H7 (cell line): ENCODE data around the gene OS9. TPM values are rescaled to one million over a fixed set of nuclear protein-coding genes. Genes with fewer than 3 reads are reported as not detected.
"Not testable (repeated sequence)": the region's sequence is repeated elsewhere in the genome, so short reads cannot be mapped to it uniquely, and the experiment has no call there.

Experiments
- DNase-seq: peaks from one replicate; pipeline ENCODE4 v3.0.0; 2012
- H3K27me3 ChIP-seq: 2 replicates; pipeline ENCODE4 v1.6.0; 2011; ENCODE audit warnings: mild to moderate bottlenecking, low read length; ENCODE audit not compliant: control insufficient read depth, insufficient read depth
- H3K36me3 ChIP-seq: replicated peaks from 2 replicates; pipeline ENCODE4 v1.5.1; 2011; ENCODE audit warnings: low read length; ENCODE audit not compliant: control insufficient read depth, insufficient read depth
- H3K4me3 ChIP-seq: 2 replicates; pipeline ENCODE4 v1.5.1; 2011; ENCODE audit warnings: low read depth, mild to moderate bottlenecking, control low read depth, low read length, moderate library complexity; ENCODE audit not compliant: insufficient read depth
- total RNA-seq: library from RNA; depleted of rRNA; stranded (reverse); fragments of >200 nt; shearing (Covaris generic); gene quantifications from 2 replicates; pipeline ENCODE4 v1.2.3, GENCODE V29; 2014

Gene OS9
- total RNA-seq, 1 experiment from 2014 or later = 65.5 TPM

GRCh38 chr12:57713209-57713608 lies 19.3 kb downstream of the OS9 start:
- DNase-seq = peak; percentile 12
- Histone ChIP-seq H3K36me3 (peaks cover 4% of the 10 kb centered on the region; the same call in 1 of the 2 replicates), H3K27me3 (no peaks in the 10 kb centered on the region), H3K4me3 (no peak overlapping the region)

DNA sequence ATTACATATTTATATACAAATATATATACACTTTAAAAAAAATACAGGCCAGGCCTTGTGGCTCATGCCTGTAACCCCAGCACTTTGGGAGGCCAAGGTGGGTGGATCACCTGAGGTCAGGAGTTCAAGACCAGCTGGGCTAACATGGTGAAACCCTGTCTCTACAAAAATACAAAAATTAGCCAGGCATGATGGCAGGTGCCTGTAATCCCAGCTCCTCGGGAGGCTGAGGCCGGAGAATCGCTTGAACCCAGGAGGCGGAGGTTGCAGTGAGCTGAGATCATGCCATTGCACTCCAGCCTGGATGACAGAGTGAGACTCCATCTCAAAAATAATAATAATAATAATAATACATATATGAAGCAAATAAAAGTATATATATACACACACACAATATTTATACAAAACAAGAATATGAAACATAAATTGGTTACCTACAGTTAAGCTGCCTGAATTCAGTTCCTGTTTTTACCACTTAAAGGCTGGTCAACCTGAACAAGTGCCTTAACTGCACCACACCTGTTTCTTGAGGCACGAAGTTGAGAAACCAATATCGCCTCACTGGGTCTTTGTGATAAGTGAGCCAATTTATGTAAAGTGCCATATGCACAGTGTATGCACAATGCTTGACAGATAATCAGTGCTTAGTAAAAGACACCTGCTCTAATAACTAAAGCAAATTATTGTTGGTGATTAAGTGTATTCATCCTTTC lies 21.3 kb downstream of the OS9 start:
- not testable (repeated sequence) for H3K27me3 ChIP-seq, DNase-seq, H3K36me3 ChIP-seq, H3K4me3 ChIP-seq

- H3K4me3 ChIP-seq = no peak overlapping the region
- peaks cover 4% of the 10 kb centered on the region; the same call in 1 of the 2 replicates for H3K36me3 ChIP-seq
- DNase-seq = no peak
- no peaks in the 10 kb centered on the region for H3K27me3 ChIP-seq
Measured at GRCh38 chr12:57715786-57716185, 21.9 kb downstream of the OS9 start.

DNA sequence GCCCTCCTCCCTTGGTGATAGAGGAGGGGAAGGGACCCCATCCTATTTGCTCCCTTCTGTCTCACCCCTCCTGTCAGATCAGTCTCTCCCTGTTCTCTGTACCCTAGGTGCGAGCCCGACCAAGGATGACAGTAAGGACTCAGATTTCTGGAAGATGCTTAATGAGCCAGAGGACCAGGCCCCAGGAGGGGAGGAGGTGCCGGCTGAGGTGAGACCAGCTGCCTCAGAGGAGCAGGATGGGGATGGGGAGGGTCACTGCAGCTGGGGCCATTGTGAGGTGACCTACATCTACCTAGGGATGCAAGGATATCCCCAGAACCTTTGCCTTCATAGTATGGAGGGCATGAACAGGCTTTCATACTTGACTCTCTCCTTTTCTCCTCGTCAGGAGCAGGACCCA lies 22.4 kb downstream of the OS9 start:
- no peak for DNase-seq
- H3K27me3 ChIP-seq = no peaks in the 10 kb centered on the region
- peaks cover 4% of the 10 kb centered on the region; the same call in 1 of the 2 replicates for H3K36me3 ChIP-seq
- no peak overlapping the region for H3K4me3 ChIP-seq

- H3K36me3 ChIP-seq = peaks cover 4% of the 10 kb centered on the region; the same call in 1 of the 2 replicates
- no peak overlapping the region for H3K4me3 ChIP-seq
- H3K27me3 ChIP-seq = no peaks in the 10 kb centered on the region; the same call in 1 of the 2 replicates
- DNase-seq = no peak
Measured at GRCh38 chr12:57717131-57717530, 23.2 kb downstream of the OS9 start.

- peaks cover 4% of the 10 kb centered on the region; the same call in 1 of the 2 replicates for H3K36me3 ChIP-seq
- no peak overlapping the region for H3K4me3 ChIP-seq
- DNase-seq = no peak
- H3K27me3 ChIP-seq = peaks cover 1% of the 10 kb centered on the region; the same call in 1 of the 2 replicates
Measured at GRCh38 chr12:57717846-57718640, 24.1 kb downstream of the OS9 start.

- Histone ChIP-seq H3K4me3 (no peak overlapping the region), H3K36me3 (peaks cover 4% of the 10 kb centered on the region; the same call in 1 of the 2 replicates), H3K27me3 (peaks cover 9% of the 10 kb centered on the region)
- peak; percentile 10 for DNase-seq
Measured at GRCh38 chr12:57718641-57719528, 25.0 kb downstream of the OS9 start.

DNA sequence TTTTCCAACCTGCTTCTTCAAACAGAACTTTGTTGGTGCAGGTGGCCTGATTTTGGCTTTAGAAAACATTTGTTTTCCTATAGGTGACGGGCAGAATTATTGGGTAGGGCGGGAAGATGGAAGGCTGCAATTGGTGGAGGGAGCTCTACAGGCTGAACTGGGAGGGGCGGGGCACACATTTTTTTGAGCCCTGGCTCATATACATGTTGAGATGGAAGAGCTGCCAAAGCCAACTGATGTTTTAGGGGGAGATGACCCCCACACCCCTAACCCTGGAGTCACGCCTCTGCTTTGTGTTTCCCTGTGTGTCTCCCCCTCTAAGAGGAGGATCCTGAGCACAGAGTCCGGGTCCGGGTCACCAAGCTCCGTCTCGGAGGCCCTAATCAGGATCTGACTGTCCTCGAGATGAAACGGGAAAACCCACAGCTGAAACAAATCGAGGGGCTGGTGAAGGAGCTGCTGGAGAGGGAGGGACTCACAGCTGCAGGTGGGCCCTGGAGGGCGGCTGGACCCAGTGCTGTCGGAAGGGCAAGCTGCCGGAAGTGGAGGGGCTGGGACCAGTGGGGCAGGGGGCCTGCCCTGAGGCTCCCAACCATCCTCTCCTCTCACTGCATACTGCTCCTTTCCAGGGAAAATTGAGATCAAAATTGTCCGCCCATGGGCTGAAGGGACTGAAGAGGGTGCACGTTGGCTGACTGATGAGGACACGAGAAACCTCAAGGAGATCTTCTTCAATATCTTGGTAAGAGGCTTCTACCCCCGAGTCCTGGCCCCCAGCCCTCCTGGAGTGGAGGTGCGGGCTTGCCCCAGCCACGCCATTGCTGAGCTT lies 26.1 kb downstream of the OS9 start:
- peak; percentile 29 for DNase-seq
- peaks cover 4% of the 10 kb centered on the region; the same call in 1 of the 2 replicates for H3K36me3 ChIP-seq
- H3K27me3 ChIP-seq = peaks cover 20% of the 10 kb centered on the region
- no peak overlapping the region for H3K4me3 ChIP-seq

DNA sequence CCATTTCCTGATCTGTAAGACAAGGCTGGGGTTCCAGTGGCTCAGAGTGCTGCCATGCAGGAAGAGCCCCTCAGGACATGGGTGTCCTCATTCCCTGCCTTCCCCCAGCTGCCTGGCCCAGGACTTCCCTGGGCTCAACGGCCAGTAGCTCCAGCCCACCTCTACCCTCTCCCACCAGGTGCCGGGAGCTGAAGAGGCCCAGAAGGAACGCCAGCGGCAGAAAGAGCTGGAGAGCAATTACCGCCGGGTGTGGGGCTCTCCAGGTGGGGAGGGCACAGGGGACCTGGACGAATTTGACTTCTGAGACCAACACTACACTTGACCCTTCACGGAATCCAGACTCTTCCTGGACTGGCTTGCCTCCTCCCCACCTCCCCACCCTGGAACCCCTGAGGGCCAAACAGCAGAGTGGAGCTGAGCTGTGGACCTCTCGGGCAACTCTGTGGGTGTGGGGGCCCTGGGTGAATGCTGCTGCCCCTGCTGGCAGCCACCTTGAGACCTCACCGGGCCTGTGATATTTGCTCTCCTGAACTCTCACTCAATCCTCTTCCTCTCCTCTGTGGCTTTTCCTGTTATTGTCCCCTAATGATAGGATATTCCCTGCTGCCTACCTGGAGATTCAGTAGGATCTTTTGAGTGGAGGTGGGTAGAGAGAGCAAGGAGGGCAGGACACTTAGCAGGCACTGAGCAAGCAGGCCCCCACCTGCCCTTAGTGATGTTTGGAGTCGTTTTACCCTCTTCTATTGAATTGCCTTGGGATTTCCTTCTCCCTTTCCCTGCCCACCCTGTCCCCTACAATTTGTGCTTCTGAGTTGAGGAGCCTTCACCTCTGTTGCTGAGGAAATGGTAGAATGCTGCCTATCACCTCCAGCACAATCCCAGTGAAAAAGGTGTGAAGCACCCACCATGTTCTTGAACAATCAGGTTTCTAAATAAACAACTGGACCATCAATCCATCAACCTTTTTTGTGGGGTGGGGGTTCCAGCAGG lies 27.0 kb downstream of the OS9 start:
- H3K27me3 ChIP-seq = peaks cover 23% of the 10 kb centered on the region
- peaks cover 4% of the 10 kb centered on the region; the same call in 1 of the 2 replicates for H3K36me3 ChIP-seq
- DNase-seq = peak; percentile 30
- H3K4me3 ChIP-seq = no peak overlapping the region

DNA sequence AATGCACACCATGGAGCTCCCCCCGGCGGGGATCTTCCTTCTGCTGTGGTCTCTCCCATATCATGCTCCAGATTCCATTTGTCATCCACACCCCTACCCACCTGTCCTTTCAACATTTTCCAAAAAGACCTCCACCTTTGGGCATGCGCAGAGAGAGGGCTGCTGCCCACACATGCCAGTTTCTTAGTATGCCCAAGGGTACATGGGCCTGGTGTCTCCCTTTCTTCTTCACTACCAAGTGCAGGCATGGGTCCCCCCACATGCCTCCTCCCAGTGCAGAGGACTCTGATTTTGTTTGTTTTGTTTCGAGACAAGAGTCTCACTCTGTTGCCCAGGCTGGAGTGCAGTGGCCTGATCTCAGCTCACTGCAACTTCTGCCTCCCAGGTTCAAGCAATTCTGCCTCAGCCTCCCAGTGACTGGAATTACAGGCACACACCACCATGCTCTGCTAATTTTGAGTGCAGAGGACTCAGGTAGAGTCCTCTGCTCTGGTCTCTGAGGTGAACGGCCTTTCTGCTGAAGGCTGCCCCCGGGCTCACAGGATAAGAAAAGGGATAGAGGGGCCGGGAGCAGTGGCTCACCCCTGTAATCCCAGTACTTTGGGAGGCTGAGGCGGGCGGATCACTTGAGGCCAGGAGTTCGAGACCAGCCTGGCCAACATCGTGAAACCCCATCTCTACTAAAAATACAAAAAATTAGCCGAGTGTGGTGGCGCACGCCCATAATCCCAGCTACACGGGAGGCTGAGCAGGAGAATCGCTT lies 28.1 kb downstream of the OS9 start:
- not testable (repeated sequence) for H3K36me3 ChIP-seq, DNase-seq, H3K4me3 ChIP-seq
- peaks cover 34% of the 10 kb centered on the region for H3K27me3 ChIP-seq

DNA sequence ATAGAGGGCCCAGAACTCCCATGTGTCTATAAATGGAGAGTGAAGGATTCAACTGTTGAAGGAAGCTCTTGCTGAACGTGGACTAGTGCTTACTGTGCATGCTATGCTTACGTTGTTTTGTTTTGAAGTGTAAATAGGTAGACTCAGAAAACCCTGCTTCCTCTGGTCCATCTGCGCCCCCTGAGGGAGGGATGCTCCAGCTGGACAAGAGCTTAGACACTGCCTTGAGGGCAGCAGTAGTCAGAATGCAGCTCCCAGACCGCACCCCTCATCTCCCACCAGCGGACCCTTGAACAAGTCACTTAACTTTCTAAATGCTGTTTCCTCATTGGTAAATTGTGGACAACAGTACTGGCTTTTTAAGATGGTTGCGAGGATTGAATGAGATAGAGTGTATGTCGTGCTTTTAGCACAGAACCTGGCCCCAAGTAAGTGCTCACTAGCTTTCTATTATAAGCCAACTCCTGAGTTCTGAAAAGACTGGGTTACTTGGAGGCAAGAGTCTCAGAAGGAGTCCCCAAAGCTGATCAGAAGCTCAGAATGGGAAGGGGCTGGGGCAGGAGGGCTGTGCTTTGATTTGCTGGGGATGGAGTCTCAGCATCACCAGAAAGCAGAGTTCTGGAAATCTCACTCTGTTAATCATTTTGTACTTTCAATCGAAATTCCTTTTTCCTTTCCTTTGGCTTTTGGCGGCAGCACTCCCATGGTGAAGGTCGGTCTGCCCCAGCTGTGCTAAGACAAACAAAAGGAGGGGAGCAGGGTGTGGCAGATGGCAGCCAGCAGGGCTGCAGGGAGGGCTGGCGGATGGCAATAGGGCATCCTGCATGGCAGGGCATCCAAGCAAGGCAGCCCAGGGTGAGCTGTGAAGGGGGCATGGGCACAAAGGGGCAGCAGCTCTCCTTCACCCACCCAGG lies 29.0 kb downstream of the OS9 start:
- Histone ChIP-seq H3K36me3 (no peaks in the 10 kb centered on the region; the same call in 1 of the 2 replicates), H3K4me3 (no peak overlapping the region), H3K27me3 (peaks cover 44% of the 10 kb centered on the region)
- DNase-seq = no peak
